ENCODE measurements around the gene INPP5E.

- no peak for TF ChIP-seq CTCF (IDR thresholded peaks at IDR 0.05)
- TF ChIP-seq POLR2A (IDR thresholded peaks at IDR 0.05): no peak
Observed at GRCh38 chr9:136416427-136416826, 23.2 kb downstream of the INPP5E start.

Data from uterus (tissue), 2 donors.